RWPE2 (cell line): Measurements from ENCODE around the gene ADORA1.

Source experiments
- ATAC-seq: fragments of 200-7000 bp; cut with Tn5 transposase; 3 replicates; pipeline ENCODE4 v1.9.1; 2021; ENCODE audit warnings: low read depth
- DNase-seq: peaks from one replicate; pipeline ENCODE4 v3.0.0-alpha.2; 2020; ENCODE audit warnings: low spot score
- H3K27ac ChIP-seq: fragments of 450-650 bp; 2 replicates; pipeline ENCODE4 v1.5.1; 2017; ENCODE audit warnings: mild to moderate bottlenecking; ENCODE audit not compliant: poor library complexity, severe bottlenecking
- H3K27me3 ChIP-seq: fragments of 250-450 bp; sonication (Bioruptor Pico); 2 replicates; pipeline ENCODE4 v1.5.1; 2021; ENCODE audit warnings: mild to moderate bottlenecking, moderate library complexity; ENCODE audit not compliant: insufficient read depth, poor library complexity, severe bottlenecking
- H3K36me3 ChIP-seq: fragments of 250-450 bp; sonication (Bioruptor Pico); 2 replicates; pipeline ENCODE4 v1.5.1; 2020; ENCODE audit warnings: low read depth, mild to moderate bottlenecking, moderate library complexity
- H3K4me1 ChIP-seq: fragments of 250-450 bp; sonication (Bioruptor Pico); 2 replicates; pipeline ENCODE4 v1.5.1; 2021; ENCODE audit warnings: mild to moderate bottlenecking, moderate library complexity; ENCODE audit not compliant: insufficient read depth, poor library complexity, severe bottlenecking
- H3K4me3 ChIP-seq: fragments of 250-450 bp; sonication (Bioruptor Pico); 2 replicates; pipeline ENCODE4 v1.5.1; 2021; ENCODE audit warnings: mild to moderate bottlenecking, moderate library complexity; ENCODE audit not compliant: severe bottlenecking
- H3K9me3 ChIP-seq: fragments of 250-450 bp; sonication (Bioruptor Pico); 2 replicates; pipeline ENCODE4 v1.5.1; 2021; ENCODE audit warnings: mild to moderate bottlenecking, moderate library complexity; ENCODE audit not compliant: severe bottlenecking
- TF ChIP-seq, protein P1 (sequence below): fragments of 450-650 bp; IDR thresholded peaks from one replicate; pipeline ENCODE4 v1.5.1; 2017; ENCODE audit warnings: mild to moderate bottlenecking, moderate library complexity; ENCODE audit not compliant: poor library complexity, severe bottlenecking

Gene ADORA1

DNA sequence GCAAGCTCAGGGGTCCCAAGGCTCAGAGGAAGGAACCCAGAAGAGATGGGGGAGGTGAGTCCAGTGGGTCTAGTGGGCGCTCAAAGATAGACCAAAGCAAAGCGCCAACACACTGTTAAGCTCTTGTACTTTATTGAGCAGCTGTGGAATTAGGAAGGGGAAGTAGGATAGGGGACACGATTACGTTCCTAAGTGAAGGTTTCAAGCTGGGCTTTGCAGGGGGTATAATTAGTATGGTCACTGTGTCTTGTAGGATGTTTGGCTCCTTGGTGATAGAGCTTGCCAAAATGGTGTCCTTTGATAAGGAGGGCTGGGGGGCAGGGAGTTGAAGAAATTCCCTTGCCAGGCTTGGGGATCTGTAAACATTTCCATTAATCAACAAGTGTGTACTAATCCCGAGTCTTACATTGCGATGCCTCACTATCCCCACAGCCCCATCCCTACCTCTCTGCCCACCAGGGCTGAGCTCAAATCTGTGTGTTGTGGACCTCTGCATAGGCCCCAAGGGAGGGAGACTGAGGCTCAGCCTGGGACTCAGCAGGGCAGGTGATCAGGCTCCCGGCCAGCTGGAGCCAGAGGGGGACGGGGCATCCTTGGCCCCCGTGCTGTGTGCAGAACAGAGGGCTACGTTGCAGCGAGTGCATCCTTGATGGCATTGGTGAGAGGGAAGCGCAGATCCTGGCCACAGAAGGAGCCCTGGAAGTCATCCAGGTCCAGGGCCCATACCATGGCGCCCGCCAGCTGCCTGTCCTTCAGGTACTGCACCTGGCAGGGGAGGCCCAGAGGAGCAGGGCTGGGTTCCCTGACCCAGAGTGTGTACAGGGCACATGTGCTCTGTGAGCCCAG is 51.5 kb downstream of the ADORA1 start:
- no peak for DNase-seq
- no peak overlapping the region for H3K27ac ChIP-seq
- H3K9me3 ChIP-seq = no peaks in the 10 kb centered on the region
- H3K4me1 ChIP-seq = no peaks in the 10 kb centered on the region
- no peak overlapping the region for H3K4me3 ChIP-seq
- H3K27me3 ChIP-seq = no peaks in the 10 kb centered on the region
- no peak for ATAC-seq
- H3K36me3 ChIP-seq = no peaks in the 10 kb centered on the region
- TF ChIP-seq, protein P1, sequence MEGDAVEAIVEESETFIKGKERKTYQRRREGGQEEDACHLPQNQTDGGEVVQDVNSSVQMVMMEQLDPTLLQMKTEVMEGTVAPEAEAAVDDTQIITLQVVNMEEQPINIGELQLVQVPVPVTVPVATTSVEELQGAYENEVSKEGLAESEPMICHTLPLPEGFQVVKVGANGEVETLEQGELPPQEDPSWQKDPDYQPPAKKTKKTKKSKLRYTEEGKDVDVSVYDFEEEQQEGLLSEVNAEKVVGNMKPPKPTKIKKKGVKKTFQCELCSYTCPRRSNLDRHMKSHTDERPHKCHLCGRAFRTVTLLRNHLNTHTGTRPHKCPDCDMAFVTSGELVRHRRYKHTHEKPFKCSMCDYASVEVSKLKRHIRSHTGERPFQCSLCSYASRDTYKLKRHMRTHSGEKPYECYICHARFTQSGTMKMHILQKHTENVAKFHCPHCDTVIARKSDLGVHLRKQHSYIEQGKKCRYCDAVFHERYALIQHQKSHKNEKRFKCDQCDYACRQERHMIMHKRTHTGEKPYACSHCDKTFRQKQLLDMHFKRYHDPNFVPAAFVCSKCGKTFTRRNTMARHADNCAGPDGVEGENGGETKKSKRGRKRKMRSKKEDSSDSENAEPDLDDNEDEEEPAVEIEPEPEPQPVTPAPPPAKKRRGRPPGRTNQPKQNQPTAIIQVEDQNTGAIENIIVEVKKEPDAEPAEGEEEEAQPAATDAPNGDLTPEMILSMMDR = no peak

DNA sequence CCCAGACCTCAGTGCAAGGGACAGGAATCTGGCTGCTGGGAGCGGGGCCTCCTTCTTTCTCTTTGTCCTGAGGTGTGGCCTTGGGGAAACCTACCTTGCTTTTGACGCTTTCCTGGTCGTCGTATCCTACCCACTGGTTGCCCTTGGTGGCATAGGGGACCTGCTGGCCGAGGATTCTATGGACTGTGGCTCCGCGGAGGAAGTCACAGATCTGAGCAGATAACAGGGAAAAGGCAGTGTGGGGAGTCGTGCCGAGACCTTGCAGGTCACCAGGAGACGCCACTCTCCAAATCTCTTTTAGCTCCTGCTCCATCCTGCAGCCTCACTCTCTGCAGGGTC is 52.1 kb downstream of the ADORA1 start:
- no peaks in the 10 kb centered on the region for H3K4me1 ChIP-seq
- H3K27me3 ChIP-seq = no peaks in the 10 kb centered on the region
- no peaks in the 10 kb centered on the region for H3K36me3 ChIP-seq
- no peak overlapping the region for H3K27ac ChIP-seq
- ATAC-seq (no peak), DNase-seq (no peak)
- H3K9me3 ChIP-seq = no peaks in the 10 kb centered on the region
- no peak overlapping the region for H3K4me3 ChIP-seq
- TF ChIP-seq, protein P1 = no peak

DNA sequence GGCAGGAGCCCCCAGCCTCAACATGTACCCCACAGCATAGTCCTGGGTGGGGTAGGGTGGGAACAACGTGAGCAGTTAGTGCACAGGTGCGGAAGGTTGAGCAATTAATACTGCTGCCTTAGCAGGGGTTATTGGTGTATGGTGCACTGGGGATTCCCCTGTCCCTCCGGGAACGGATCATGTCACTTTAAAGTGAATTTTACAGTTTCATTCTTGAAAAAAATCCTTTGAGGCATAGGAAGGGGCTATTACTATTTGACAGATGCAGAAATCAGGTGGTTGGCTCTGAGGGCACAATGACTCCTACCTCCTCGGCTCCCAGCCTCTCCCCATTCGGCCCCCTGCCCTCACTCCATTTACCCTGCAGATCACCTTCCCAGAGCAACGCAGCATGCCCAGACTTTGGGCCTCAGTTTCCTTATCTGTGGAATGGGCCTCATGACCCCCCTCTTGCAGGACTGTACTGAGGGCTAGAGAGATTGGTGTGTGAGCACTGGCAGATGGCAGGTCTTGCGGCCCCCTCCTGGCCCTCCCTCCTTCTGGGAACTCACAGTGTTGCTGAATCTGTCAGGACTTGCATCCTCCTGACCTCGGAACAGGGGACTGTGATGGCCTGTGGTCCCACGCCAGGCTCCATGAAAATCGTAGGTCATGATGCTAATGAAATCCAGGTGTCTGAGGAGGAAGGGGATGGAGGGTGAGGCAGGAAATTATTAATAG is 53.2 kb downstream of the ADORA1 start:
- no peak overlapping the region for H3K27ac ChIP-seq
- DNase-seq = no peak
- no peaks in the 10 kb centered on the region for H3K36me3 ChIP-seq
- TF ChIP-seq, protein P1 = no peak
- H3K9me3 ChIP-seq = no peaks in the 10 kb centered on the region
- H3K4me1 ChIP-seq = no peaks in the 10 kb centered on the region
- no peak for ATAC-seq
- no peak overlapping the region for H3K4me3 ChIP-seq
- H3K27me3 ChIP-seq = no peaks in the 10 kb centered on the region

DNA sequence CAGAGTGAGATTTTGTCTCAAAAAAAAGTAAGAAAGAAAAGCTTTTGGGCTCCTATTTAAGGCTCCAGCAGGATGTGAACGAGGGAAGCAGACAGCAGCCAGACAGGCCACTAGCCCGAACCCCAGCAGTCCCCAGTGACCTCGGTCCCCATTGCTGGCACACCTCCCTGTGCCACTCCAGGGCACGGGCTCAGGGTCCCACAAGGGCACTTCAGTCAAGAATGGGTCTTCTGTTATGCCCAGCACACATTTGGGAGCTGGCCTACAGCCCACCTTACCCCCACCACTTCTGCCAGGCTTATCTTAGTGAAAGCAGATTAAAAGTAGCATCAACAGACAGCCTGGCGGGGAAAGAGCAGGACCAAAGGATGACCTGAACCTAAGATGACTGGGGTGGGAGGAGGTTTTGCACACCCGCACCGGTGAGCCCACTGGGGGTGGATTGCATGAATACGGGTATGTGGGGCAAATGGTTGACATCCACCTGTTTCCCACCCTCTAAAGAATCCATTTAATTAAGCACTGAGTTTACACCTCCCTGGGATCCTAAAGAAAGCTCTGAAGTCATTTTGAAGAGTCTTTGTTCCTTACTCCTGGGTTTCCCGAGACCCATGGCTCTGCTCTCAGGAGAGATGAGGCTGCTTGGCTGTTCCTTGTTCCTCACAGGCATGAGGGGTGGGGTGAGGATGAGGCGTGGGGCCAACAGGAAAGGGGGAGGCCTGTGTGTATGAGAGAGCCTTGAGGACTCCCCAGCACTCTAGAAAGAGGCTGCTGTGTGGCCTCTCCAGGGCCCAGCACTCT is 54.3 kb downstream of the ADORA1 start:
- Histone ChIP-seq H3K36me3 (no peaks in the 10 kb centered on the region), H3K4me1 (no peaks in the 10 kb centered on the region), H3K4me3 (no peak overlapping the region), H3K27ac (no peak overlapping the region), H3K27me3 (no peaks in the 10 kb centered on the region), H3K9me3 (no peaks in the 10 kb centered on the region)
- ATAC-seq (no peak), DNase-seq (no peak)
- TF ChIP-seq, protein P1 = no peak
